Measurements from ENCODE around the gene DUSP5.

DNA sequence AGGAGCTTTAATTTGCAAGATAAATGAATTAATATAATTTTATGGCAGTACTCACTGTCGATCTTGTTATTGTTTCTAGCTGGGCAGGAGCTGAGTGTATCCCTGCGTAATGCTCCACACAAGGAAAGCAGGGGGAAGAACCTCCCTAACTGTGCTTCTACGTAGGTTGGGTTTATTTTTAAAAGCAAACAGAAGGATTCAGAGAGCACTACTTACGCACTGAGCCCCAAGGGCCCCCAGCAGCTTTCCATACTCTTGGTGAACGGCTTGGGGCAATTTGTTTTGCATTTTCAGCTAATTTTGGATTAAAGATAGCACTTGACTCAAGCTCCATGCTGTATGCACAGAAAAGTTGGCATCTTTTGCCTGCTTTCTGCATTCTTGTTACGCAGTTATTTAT is 9.6 kb downstream of the DUSP5 start:
- TF ChIP-seq EZH2phosphoT487 (IDR thresholded peaks at IDR 0.05; ENCODE audit: borderline replicate concordance): no peak
- no peak for TF ChIP-seq CTCF (IDR thresholded peaks at IDR 0.05 in 2 of 3, conservative IDR thresholded peaks at IDR 0.05 in 1 of 3; ENCODE audit: borderline replicate concordance in 1 of 3, insufficient read depth in 1 of 3, low read depth in 2 of 3, low read length in 2 of 3)
- no peak for TF ChIP-seq TCF7L2 (IDR thresholded peaks at IDR 0.05; ENCODE audit: borderline replicate concordance, extremely low read depth, insufficient read depth, insufficient read length)
- TF ChIP-seq, protein P1, sequence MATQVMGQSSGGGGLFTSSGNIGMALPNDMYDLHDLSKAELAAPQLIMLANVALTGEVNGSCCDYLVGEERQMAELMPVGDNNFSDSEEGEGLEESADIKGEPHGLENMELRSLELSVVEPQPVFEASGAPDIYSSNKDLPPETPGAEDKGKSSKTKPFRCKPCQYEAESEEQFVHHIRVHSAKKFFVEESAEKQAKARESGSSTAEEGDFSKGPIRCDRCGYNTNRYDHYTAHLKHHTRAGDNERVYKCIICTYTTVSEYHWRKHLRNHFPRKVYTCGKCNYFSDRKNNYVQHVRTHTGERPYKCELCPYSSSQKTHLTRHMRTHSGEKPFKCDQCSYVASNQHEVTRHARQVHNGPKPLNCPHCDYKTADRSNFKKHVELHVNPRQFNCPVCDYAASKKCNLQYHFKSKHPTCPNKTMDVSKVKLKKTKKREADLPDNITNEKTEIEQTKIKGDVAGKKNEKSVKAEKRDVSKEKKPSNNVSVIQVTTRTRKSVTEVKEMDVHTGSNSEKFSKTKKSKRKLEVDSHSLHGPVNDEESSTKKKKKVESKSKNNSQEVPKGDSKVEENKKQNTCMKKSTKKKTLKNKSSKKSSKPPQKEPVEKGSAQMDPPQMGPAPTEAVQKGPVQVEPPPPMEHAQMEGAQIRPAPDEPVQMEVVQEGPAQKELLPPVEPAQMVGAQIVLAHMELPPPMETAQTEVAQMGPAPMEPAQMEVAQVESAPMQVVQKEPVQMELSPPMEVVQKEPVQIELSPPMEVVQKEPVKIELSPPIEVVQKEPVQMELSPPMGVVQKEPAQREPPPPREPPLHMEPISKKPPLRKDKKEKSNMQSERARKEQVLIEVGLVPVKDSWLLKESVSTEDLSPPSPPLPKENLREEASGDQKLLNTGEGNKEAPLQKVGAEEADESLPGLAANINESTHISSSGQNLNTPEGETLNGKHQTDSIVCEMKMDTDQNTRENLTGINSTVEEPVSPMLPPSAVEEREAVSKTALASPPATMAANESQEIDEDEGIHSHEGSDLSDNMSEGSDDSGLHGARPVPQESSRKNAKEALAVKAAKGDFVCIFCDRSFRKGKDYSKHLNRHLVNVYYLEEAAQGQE (IDR thresholded peaks at IDR 0.05; ENCODE audit: low read depth): no peak
- no peak for TF ChIP-seq YY1 (IDR thresholded peaks at IDR 0.05; ENCODE audit: extremely low read depth, insufficient replicate concordance, low read depth, low read length)
- no peak for TF ChIP-seq MAX (IDR thresholded peaks at IDR 0.05)
- TF ChIP-seq POLR2A (IDR thresholded peaks at IDR 0.05; ENCODE audit: borderline replicate concordance, extremely low read depth, insufficient read depth, insufficient read length): no peak
- TF ChIP-seq, protein P2, sequence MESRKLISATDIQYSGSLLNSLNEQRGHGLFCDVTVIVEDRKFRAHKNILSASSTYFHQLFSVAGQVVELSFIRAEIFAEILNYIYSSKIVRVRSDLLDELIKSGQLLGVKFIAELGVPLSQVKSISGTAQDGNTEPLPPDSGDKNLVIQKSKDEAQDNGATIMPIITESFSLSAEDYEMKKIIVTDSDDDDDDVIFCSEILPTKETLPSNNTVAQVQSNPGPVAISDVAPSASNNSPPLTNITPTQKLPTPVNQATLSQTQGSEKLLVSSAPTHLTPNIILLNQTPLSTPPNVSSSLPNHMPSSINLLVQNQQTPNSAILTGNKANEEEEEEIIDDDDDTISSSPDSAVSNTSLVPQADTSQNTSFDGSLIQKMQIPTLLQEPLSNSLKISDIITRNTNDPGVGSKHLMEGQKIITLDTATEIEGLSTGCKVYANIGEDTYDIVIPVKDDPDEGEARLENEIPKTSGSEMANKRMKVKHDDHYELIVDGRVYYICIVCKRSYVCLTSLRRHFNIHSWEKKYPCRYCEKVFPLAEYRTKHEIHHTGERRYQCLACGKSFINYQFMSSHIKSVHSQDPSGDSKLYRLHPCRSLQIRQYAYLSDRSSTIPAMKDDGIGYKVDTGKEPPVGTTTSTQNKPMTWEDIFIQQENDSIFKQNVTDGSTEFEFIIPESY (IDR thresholded peaks at IDR 0.05; ENCODE audit: extremely low read depth, insufficient replicate concordance, low read length): no peak

Data from HCT116 (cell line).